ENCODE measurements around the gene MACROH2A1.

The MACROH2A1 gene

DNA sequence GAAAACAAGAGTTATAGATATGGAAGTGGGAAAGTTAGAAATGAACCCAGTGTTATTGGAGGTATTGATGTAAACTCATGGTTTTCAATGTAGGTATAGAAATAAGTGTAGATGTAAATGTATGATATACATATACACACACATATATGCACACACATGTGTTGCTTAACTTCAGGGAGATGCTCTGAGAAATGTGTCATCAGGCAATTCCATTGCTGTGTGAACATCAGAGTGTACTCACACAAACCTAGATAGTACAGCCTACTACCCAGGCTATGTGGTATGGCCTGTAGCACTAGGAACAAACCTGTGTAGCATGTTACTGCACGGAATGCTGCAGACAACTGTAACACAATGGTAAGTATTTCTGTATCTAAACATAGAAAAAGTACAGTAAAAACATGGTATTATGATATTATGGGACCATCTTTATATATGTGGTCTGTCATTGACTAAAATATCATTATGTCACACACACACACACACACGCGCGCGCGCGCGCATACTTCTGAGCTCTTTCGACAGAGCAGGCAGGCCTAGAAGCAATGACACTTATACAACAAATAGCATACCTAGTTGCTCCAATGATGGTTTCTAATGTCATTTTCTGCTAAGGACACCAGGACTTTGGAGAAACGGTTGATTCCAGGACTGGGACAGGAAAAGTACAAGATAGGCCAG is 86.6 kb downstream of the MACROH2A1 start:
- no peak for DNase-seq

- DNase-seq = no peak
Observed at GRCh38 chr5:135310328-135310989, 88.6 kb downstream of the MACROH2A1 start.

DNA sequence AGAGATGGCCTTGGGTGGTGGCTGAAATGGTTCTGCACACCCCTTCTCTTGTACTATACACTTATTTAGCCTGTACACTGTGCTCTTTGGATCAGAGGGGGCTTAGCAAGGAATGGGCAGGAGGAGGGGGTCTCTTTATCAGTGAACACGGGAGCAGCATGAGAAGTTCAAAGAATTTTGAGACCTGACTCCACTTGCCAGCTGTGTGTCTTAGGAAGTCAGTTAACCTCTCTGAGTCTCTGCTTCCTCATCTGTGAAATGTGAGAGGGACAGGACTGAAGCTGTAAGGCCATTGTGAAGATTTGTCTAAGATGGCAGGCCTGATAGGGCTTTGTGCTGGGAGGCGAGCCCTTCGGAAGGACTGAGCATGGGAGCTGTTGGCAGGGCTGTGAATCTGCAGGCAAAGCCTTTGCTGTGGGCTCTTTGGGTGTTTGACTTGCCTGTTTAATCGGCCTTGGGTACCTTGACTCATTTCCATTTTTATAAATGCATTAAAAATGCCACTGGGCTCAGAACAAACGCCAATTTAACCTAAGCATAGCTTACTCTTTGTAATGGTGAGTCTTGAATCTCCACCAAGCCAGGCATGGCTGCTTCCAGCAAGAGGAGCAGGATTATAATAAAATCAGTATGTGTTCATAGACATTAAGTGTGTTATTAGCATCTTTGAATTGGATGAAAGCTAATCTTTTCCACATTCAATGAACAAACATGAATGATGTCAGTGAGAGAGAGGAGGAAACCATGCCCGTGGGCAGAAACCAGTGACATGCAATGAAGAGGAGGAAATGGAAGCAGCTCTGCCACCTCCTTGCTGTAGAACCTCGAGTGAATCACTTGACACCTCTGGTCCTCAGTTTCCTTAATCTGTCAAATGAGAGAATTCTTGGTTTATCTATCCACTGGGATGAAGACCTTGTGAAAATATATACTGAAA is 89.4 kb downstream of the MACROH2A1 start:
- no peak for DNase-seq

DNA sequence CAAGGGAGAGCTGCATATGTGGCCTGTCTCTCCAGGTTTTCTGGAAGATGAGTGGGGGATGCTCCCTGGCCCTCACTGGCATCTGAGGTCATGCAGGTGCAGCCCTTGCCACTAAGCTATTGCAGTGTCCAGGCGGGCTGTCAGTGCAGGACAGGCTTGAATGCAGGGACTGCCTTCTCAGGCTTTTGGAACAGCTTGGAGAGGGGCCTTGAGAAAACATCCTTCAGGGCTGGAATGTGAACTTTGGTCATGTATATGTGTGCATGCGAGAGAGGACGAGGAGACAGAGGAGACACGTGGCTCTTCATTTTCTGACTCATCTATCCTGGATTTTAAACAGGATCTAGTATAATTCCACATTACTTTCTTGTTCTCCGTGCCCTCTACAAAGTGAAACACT is 90.3 kb downstream of the MACROH2A1 start:
- no peak for DNase-seq

GRCh38 chr5:135308245-135308644 is 90.8 kb downstream of the MACROH2A1 start:
- DNase-seq = no peak

GRCh38 chr5:135307143-135307903 is 91.7 kb downstream of the MACROH2A1 start:
- no peak for DNase-seq

GRCh38 chr5:135306557-135306956 is 92.5 kb downstream of the MACROH2A1 start:
- DNase-seq = no peak

DNA sequence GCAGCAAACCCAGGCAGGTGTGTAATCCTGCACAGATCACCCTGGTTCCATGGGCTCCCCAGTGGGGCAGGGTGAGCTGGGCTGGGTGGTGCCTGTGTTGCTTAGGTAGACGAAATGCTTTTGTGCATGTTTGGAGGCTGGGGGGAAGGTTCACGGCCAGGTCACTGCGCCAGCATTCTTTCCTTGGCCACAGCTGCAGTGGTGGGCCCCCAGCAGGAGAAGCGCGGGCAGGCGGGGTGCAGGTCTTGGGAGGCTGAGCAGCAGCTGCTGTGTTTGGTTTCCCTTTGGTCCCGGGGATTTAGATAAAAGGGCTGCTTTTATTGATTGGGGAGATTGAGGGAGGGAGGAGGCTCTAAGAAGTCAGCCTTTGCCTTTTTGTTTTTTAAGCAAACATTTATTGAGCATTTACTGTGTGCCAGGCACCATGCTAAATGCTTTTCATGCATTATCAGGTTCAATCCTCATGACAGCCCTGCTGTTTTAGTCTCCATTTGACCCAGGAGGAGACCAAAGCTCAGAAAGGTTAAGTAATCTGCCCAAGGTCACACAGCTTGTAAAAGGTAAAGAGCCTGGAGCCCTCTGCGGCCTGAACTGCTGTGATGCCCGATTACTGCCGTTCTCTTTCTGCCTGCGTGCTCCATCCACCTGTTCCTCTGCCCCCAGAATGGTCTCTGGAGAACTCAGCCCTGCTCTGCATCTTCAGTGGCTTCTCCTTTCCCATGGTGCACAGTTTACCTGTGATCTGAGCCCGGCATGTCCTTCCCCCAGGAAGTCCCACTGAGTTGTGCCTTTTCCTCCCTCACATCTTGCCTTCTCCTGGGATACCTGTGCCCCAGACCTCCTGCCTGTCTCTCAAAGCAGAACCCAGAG is 94.4 kb downstream of the MACROH2A1 start:
- DNase-seq = no peak

DNA sequence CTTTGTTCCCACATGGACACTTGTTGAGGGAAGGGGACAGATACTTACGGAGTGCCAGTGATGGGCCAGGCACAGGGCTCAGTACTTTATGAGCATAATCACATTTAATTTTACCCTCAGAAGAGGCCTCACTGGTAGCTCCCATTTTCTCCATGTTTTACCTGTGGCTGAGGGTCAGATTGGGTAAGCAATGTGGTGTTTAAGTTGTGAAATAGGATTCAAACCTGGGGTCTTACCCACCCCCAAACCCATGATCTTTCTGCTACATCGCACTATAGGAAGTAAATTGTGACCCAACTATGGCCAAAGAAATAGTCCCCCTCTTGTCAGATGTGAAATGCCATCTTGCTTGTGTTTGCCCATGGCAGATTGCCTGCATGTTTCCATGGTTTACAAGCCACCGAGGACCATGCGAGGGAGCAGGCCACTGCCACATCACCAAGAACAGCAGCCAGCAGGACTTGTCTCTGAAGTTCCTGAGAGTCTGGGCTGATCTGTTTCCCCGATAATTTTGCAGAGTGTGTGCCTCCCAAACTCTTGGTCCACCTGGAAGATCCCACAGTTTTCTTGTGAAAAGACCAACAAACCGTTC is 95.4 kb downstream of the MACROH2A1 start:
- no peak for DNase-seq

DNA sequence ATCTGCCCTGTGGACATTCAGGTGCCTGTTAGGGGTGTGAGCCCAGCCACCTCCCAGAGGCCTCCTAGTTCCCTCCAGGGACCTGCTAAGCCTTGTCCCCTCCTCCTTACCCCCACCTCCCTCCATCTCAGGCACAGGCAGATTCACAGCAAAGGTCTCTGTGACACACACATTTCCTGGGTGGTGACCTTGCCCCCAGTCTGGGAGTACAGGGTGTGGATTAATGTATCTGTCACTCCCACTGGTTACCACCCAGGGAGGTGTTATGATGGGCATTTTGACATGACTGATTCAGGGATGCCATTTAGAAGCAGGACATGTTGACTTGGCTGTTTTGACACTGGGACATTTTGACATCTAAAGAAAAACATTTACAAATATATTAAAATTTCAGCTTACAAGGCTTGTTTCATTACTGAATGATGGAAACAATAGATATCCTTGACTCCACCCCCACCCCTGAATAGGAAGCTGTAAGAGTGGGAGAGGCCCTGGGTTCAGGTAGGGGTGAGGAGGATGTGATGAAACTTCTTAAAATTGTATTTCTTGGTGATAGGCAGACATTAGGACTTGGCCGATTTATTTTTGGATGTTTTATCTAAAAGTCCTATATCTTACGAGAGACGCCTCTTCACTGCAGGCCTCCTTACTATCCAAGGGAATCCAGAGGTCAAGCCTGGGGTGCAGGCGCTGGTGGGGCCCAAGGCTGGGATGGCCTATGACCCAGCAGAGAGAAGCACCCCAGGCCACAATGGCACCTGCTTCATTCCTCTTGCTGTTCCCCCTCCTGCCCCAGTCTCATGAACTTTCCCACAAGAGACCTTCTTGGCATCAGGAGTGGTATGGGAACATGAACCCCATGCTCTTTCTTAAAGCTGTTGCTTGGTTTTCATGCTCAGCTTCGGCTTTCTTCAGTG is 101.9 kb downstream of the MACROH2A1 start:
- no peak for DNase-seq

DNA sequence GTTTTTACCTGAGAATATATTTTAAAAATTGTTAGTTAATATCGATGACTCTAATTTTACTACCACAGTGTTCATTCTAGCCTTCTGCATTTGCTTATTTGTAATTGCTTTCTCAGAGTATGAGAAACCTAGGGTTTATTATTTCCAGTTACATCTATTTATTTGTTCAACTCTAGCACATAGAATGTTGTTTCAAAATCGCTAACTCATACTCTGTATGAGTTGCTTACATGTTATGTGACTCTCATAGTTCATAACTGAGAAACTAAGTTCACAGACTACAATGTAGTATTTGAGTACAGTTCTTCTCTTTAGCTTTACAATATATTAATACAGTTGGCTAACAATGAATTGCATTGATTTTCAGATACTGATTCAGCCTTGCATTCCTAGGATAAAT is 103.2 kb downstream of the MACROH2A1 start:
- DNase-seq = no peak

- no peak for DNase-seq
Observed at GRCh38 chr5:135294793-135295192, 104.2 kb downstream of the MACROH2A1 start.

GRCh38 chr5:135289651-135290050 is 109.4 kb downstream of the MACROH2A1 start:
- DNase-seq = no peak

DNA sequence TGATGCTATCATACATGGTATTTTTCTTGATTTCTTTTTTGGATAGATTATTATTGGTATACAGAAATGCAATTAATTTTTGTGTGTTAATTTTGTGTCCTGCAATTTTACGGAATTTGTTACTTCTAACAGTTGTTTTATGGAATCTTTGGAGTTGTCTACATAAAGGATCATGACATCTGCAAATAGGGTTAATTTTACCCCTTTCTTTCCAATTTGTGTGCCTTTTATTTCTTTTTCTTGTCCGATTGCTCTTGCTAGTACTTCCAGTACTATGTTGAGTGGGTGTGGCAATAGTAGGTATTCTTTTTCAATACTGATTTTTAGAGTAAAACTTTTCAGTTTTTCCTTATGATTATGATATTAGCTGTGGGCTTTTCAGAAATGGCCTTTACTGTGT is 111.5 kb downstream of the MACROH2A1 start:
- no peak for DNase-seq
